ENCODE results near the gene VDR.

The VDR gene

GRCh38 chr12:47930634-47931033 lies 25.8 kb upstream of the VDR start:
- DNase-seq (ENCODE audit: low spot score) = no peak

GRCh38 chr12:47927346-47927745 lies 22.6 kb upstream of the VDR start:
- DNase-seq (ENCODE audit: low spot score) = no peak

GRCh38 chr12:47921907-47922306 lies 17.1 kb upstream of the VDR start:
- no peak for DNase-seq (ENCODE audit: low spot score)

- DNase-seq (ENCODE audit: low spot score) = no peak
Measured at GRCh38 chr12:47920913-47921312, 16.1 kb upstream of the VDR start.

GRCh38 chr12:47913081-47913480 lies 8.3 kb upstream of the VDR start:
- DNase-seq (ENCODE audit: low spot score) = no peak

GRCh38 chr12:47912556-47912955 lies 7.8 kb upstream of the VDR start:
- no peak for DNase-seq (ENCODE audit: low spot score)

GRCh38 chr12:47910981-47911380 lies 6.2 kb upstream of the VDR start:
- no peak for DNase-seq (ENCODE audit: low spot score)

- DNase-seq (ENCODE audit: low spot score) = no peak
Measured at GRCh38 chr12:47910486-47910885, 5.7 kb upstream of the VDR start.

- DNase-seq (ENCODE audit: low spot score) = no peak
Measured at GRCh38 chr12:47909839-47910465, 5.2 kb upstream of the VDR start.

- no peak for DNase-seq (ENCODE audit: low spot score)
Measured at GRCh38 chr12:47908738-47909137, 3.9 kb upstream of the VDR start.

- DNase-seq (ENCODE audit: low spot score) = no peak
Measured at GRCh38 chr12:47907851-47908454, 3.2 kb upstream of the VDR start.

- DNase-seq (ENCODE audit: low spot score) = peak; percentile 67
Measured at GRCh38 chr12:47903927-47904712, 674 bp downstream of the VDR start.

- DNase-seq (ENCODE audit: low spot score) = no peak
Measured at GRCh38 chr12:47903151-47903611, 1.6 kb downstream of the VDR start.

- no peak for DNase-seq (ENCODE audit: low spot score)
Measured at GRCh38 chr12:47902131-47902639, 2.6 kb downstream of the VDR start.

GRCh38 chr12:47901718-47902093 lies 3.1 kb downstream of the VDR start:
- DNase-seq (ENCODE audit: low spot score) = no peak

GRCh38 chr12:47901063-47901717 lies 3.6 kb downstream of the VDR start:
- DNase-seq (ENCODE audit: low spot score) = no peak

- no peak for DNase-seq (ENCODE audit: low spot score)
Measured at GRCh38 chr12:47900131-47901062, 4.4 kb downstream of the VDR start.

GRCh38 chr12:47899466-47899865 lies 5.3 kb downstream of the VDR start:
- DNase-seq (ENCODE audit: low spot score) = no peak

- no peak for DNase-seq (ENCODE audit: low spot score)
Measured at GRCh38 chr12:47896633-47897032, 8.2 kb downstream of the VDR start.

GRCh38 chr12:47896022-47896421 lies 8.8 kb downstream of the VDR start:
- no peak for DNase-seq (ENCODE audit: low spot score)

- DNase-seq (ENCODE audit: low spot score) = no peak
Measured at GRCh38 chr12:47894652-47895051, 10.1 kb downstream of the VDR start.
